ENCODE measurements around the gene CCDC182. TPM values are rescaled to one million over a fixed set of nuclear protein-coding genes. Genes with fewer than 3 reads are reported as not detected.
A peak's percentile ranks its signal among the peaks of the same experiment; 100 is the strongest.

CCDC182 gene
- total RNA-seq, 5 donors from 2014 or later (not counting 1 experiment from before 2014, with no cell fraction given) = not detected

- ChIA-PET POLR2A (no interaction called here), CTCF (interaction anchor here in 1 of 2 donors (0.5 kb wide), 1 partner anchor 152 kb away, joined by 3 read pairs; no protein-coding TSS in a partner anchor)
- H3K27me3 ChIP-seq (replicated peaks in 1 of 2; ENCODE audit: control insufficient read depth in 2 of 2, extremely low read depth in 1 of 2, insufficient read depth in 2 of 2, low read length in 1 of 2) = peaks cover 0 to 3% of the 10 kb centered on the region in 2 experiments
- no peaks in the 10 kb centered on the region for H3K36me3 ChIP-seq (ENCODE audit: control insufficient read depth in 2 of 2, extremely low read depth in 1 of 2, insufficient read depth in 1 of 2, low read length in 1 of 2)
- Mint-ChIP-seq H3K27me3 (peaks cover 0 to 4% of the 10 kb centered on the region in 2 donors), H3K4me3 (no peak overlapping the region), H3K36me3 (no peaks in the 10 kb centered on the region), H3K9me3 (no peaks in the 10 kb centered on the region), H3K4me1 (no peaks in the 10 kb centered on the region), H3K27ac (no peak overlapping the region)
- ATAC-seq (replicated peaks in 1 of 4) (no peak), DNase-seq (peak in 1 of 35 experiments; percentile 5)
- H3K4me3 ChIP-seq (ENCODE audit: control insufficient read depth in 1 of 2, extremely low read depth in 1 of 2, low read length in 1 of 2) = no peak overlapping the region
- H3K4me1 ChIP-seq (ENCODE audit: control insufficient read depth in 1 of 2, extremely low read depth in 1 of 2, insufficient read depth in 2 of 2, low read length in 2 of 2) = no peaks in the 10 kb centered on the region
- no CpG with 5 or more reads among the region's 8 CpGs for WGBS (ENCODE audit: insufficient coverage)
- H3K27ac ChIP-seq (ENCODE audit: low read length) = no peak overlapping the region
- H3K9me3 ChIP-seq = no peaks in the 10 kb centered on the region
These were observed 17.4 kb downstream of the CCDC182 start for GRCh38 chr17:57727630-57728175.

DNA sequence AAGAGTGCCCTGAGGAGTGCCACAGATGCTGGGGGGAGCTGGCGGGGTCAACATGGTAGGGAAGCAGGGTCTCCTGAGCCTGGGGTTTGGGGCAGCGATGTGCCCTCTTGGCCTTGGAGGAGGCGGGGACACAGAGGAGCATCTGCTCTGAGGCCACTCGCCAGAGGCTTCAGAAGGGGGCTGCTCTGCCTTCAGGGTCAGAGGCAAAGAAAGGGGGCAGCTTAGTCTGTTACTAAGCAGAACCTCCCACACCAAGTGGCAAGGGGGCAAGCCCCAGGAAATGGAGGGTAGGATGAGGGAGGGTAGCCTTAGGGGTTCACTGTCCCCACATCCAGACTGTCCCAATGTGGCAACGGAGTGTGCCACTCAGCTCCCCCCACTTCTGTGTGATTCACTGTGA, 18.3 kb downstream of the CCDC182 start:
- H3K9me3 ChIP-seq = no peaks in the 10 kb centered on the region
- peaks cover 0 to 3% of the 10 kb centered on the region in 2 experiments for H3K27me3 ChIP-seq (replicated peaks in 1 of 2; ENCODE audit: control insufficient read depth in 2 of 2, extremely low read depth in 1 of 2, insufficient read depth in 2 of 2, low read length in 1 of 2)
- no peak overlapping the region for H3K4me3 ChIP-seq (ENCODE audit: control insufficient read depth in 1 of 2, extremely low read depth in 1 of 2, low read length in 1 of 2)
- Mint-ChIP-seq H3K27ac (no peak overlapping the region), H3K9me3 (no peaks in the 10 kb centered on the region), H3K27me3 (peaks cover 0 to 4% of the 10 kb centered on the region in 2 donors), H3K4me1 (no peaks in the 10 kb centered on the region), H3K4me3 (no peak overlapping the region), H3K36me3 (no peaks in the 10 kb centered on the region)
- H3K36me3 ChIP-seq (ENCODE audit: control insufficient read depth in 2 of 2, extremely low read depth in 1 of 2, insufficient read depth in 1 of 2, low read length in 1 of 2) = no peaks in the 10 kb centered on the region
- POLR2A ChIA-PET = no interaction called here
- DNase-seq = no peak
- no peak for ATAC-seq (replicated peaks in 1 of 4)
- H3K4me1 ChIP-seq (ENCODE audit: control insufficient read depth in 1 of 2, extremely low read depth in 1 of 2, insufficient read depth in 2 of 2, low read length in 2 of 2) = no peaks in the 10 kb centered on the region
- CTCF ChIA-PET = interaction anchor here in 1 of 2 donors (0.6 kb wide), 1 partner anchor 432 kb away, joined by 3 read pairs; no protein-coding TSS in a partner anchor
- WGBS (ENCODE audit: insufficient coverage) = 95% methylated on average over 5 of the region's 5 CpGs
- no peak overlapping the region for H3K27ac ChIP-seq (ENCODE audit: low read length)

GRCh38 chr17:57726213-57726790, 18.8 kb downstream of the CCDC182 start:
- Histone ChIP-seq H3K27ac (ENCODE audit: low read length) (no peak overlapping the region), H3K4me1 (ENCODE audit: control insufficient read depth in 1 of 2, extremely low read depth in 1 of 2, insufficient read depth in 2 of 2, low read length in 2 of 2) (no peaks in the 10 kb centered on the region), H3K27me3 (replicated peaks in 1 of 2; ENCODE audit: control insufficient read depth in 2 of 2, extremely low read depth in 1 of 2, insufficient read depth in 2 of 2, low read length in 1 of 2) (peaks cover 0 to 3% of the 10 kb centered on the region in 2 experiments), H3K36me3 (ENCODE audit: control insufficient read depth in 2 of 2, extremely low read depth in 1 of 2, insufficient read depth in 1 of 2, low read length in 1 of 2) (no peaks in the 10 kb centered on the region), H3K4me3 (ENCODE audit: control insufficient read depth in 1 of 2, extremely low read depth in 1 of 2, low read length in 1 of 2) (no peak overlapping the region), H3K9me3 (no peaks in the 10 kb centered on the region)
- DNase-seq = peak in 1 of 35 experiments; percentile 12
- CTCF ChIA-PET = interaction anchor here in 1 of 2 donors (0.6 kb wide), 1 partner anchor 432 kb away, joined by 3 read pairs; no protein-coding TSS in a partner anchor
- no peak overlapping the region for H3K27ac Mint-ChIP-seq
- H3K36me3 Mint-ChIP-seq = no peaks in the 10 kb centered on the region
- no peak overlapping the region for H3K4me3 Mint-ChIP-seq
- peaks cover 0 to 3% of the 10 kb centered on the region in 2 donors for H3K27me3 Mint-ChIP-seq
- ATAC-seq (replicated peaks in 1 of 4) = no peak
- 80% methylated on average over 2 of the region's 9 CpGs for WGBS (ENCODE audit: insufficient coverage)
- POLR2A ChIA-PET = no interaction called here
- H3K4me1 Mint-ChIP-seq = no peaks in the 10 kb centered on the region
- H3K9me3 Mint-ChIP-seq = no peaks in the 10 kb centered on the region

DNA sequence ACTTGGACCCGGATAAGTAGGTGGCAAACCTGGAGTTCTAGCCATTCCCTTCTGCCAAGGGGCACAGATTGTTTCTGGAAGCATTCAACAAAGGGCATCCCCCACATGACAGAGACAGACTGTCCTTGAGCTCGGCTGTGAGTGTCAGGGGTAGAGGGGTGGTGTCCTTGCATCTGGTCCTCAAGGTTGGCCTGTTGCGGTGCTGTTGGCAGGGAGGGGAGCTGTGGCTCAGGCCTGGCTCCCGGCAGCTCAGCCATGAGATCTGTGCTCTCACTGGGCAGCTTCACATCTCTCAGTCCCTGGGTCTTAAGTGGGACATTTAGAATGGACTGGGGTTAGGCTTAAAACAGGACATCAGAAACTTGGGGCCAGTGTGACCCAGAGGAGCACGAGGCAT, 20.4 kb downstream of the CCDC182 start:
- H3K27ac Mint-ChIP-seq = no peak overlapping the region
- no peak overlapping the region for H3K27ac ChIP-seq (ENCODE audit: low read length)
- CTCF ChIA-PET = no interaction called here

DNA sequence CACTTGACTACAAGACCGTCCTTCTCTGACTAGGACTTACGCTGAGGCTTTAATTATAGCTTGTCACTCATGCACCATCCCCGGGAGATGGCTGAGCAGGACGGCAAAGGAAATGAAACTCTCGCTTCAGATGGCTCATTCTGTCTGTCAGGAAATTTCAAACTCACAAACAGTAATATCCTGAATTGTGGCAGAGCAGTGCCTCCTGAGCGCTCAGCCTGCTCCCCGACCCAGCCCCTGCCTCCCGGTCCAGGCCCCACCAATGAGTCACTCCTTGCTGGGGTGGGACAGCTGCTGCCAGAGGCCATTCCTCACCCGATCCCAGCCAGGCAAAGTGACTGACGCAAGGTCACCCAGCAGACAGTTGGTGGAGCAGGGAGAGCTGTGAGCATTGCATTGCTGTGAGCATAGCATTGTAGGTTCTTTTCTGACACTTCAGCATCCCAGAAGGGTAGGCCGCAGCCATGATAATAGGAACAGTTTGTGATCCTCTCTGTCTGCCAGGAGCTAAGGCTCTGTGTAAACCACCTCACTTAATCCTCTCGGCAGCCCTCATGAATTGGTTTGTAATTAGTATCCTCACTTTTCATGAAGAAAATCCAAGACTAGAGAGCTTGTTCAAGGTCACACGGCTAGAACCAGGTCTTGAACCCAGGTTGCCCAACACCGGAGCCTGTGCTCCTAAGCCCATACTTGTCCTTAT, 20.9 kb downstream of the CCDC182 start:
- no peaks in the 10 kb centered on the region for H3K27me3 Mint-ChIP-seq
- DNase-seq (no peak), ATAC-seq (replicated peaks in 1 of 4) (no peak)
- H3K4me3 Mint-ChIP-seq = no peak overlapping the region
- Histone ChIP-seq H3K9me3 (no peaks in the 10 kb centered on the region), H3K27me3 (replicated peaks in 1 of 2; ENCODE audit: control insufficient read depth in 2 of 2, extremely low read depth in 1 of 2, insufficient read depth in 2 of 2, low read length in 1 of 2) (peaks cover 0 to 3% of the 10 kb centered on the region in 2 experiments), H3K4me3 (ENCODE audit: control insufficient read depth in 1 of 2, extremely low read depth in 1 of 2, low read length in 1 of 2) (no peak overlapping the region), H3K4me1 (ENCODE audit: control insufficient read depth in 1 of 2, extremely low read depth in 1 of 2, insufficient read depth in 2 of 2, low read length in 2 of 2) (no peaks in the 10 kb centered on the region), H3K27ac (ENCODE audit: low read length) (no peak overlapping the region), H3K36me3 (ENCODE audit: control insufficient read depth in 2 of 2, extremely low read depth in 1 of 2, insufficient read depth in 1 of 2, low read length in 1 of 2) (no peaks in the 10 kb centered on the region)
- no peaks in the 10 kb centered on the region for H3K36me3 Mint-ChIP-seq
- ChIA-PET CTCF (no interaction called here), POLR2A (no interaction called here)
- no peaks in the 10 kb centered on the region for H3K9me3 Mint-ChIP-seq
- 72% methylated on average over 13 of the region's 14 CpGs for WGBS (ENCODE audit: insufficient coverage)
- H3K27ac Mint-ChIP-seq = no peak overlapping the region
- no peaks in the 10 kb centered on the region for H3K4me1 Mint-ChIP-seq

More for the DNA sequence above, 20.4 kb downstream of the CCDC182 start:
- Mint-ChIP-seq H3K4me3 (no peak overlapping the region), H3K4me1 (no peaks in the 10 kb centered on the region), H3K36me3 (no peaks in the 10 kb centered on the region), H3K9me3 (no peaks in the 10 kb centered on the region), H3K27me3 (no peaks in the 10 kb centered on the region)
- ATAC-seq (replicated peaks in 1 of 4) (no peak), DNase-seq (no peak)
- POLR2A ChIA-PET = no interaction called here
- Histone ChIP-seq H3K36me3 (ENCODE audit: control insufficient read depth in 2 of 2, extremely low read depth in 1 of 2, insufficient read depth in 1 of 2, low read length in 1 of 2) (no peaks in the 10 kb centered on the region), H3K4me1 (ENCODE audit: control insufficient read depth in 1 of 2, extremely low read depth in 1 of 2, insufficient read depth in 2 of 2, low read length in 2 of 2) (no peaks in the 10 kb centered on the region), H3K4me3 (ENCODE audit: control insufficient read depth in 1 of 2, extremely low read depth in 1 of 2, low read length in 1 of 2) (no peak overlapping the region), H3K27me3 (replicated peaks in 1 of 2; ENCODE audit: control insufficient read depth in 2 of 2, extremely low read depth in 1 of 2, insufficient read depth in 2 of 2, low read length in 1 of 2) (peaks cover 0 to 3% of the 10 kb centered on the region in 2 experiments), H3K9me3 (no peaks in the 10 kb centered on the region)
- 95% methylated on average over 4 of the region's 5 CpGs for WGBS (ENCODE audit: insufficient coverage)

GRCh38 chr17:57723427-57724025, 21.6 kb downstream of the CCDC182 start:
- no peak overlapping the region for H3K4me3 Mint-ChIP-seq
- DNase-seq (no peak), ATAC-seq (replicated peaks in 1 of 4) (no peak)
- Histone ChIP-seq H3K27me3 (replicated peaks in 1 of 2; ENCODE audit: control insufficient read depth in 2 of 2, extremely low read depth in 1 of 2, insufficient read depth in 2 of 2, low read length in 1 of 2) (peaks cover 0 to 3% of the 10 kb centered on the region in 2 experiments), H3K9me3 (no peaks in the 10 kb centered on the region), H3K36me3 (ENCODE audit: control insufficient read depth in 2 of 2, extremely low read depth in 1 of 2, insufficient read depth in 1 of 2, low read length in 1 of 2) (no peaks in the 10 kb centered on the region), H3K27ac (ENCODE audit: low read length) (no peak overlapping the region), H3K4me3 (ENCODE audit: control insufficient read depth in 1 of 2, extremely low read depth in 1 of 2, low read length in 1 of 2) (no peak overlapping the region), H3K4me1 (ENCODE audit: control insufficient read depth in 1 of 2, extremely low read depth in 1 of 2, insufficient read depth in 2 of 2, low read length in 2 of 2) (no peaks in the 10 kb centered on the region)
- no peaks in the 10 kb centered on the region for H3K27me3 Mint-ChIP-seq
- H3K9me3 Mint-ChIP-seq = no peaks in the 10 kb centered on the region
- 89% methylated on average over 11 of the region's 13 CpGs for WGBS (ENCODE audit: insufficient coverage)
- H3K27ac Mint-ChIP-seq = no peak overlapping the region
- no peaks in the 10 kb centered on the region for H3K36me3 Mint-ChIP-seq
- no peaks in the 10 kb centered on the region for H3K4me1 Mint-ChIP-seq
- ChIA-PET POLR2A (no interaction called here), CTCF (no interaction called here)

Measured in T-cell (primary cell).